NCI-H128 (cell line): ENCODE results near the gene ST6GAL1.
A peak's percentile ranks its signal among the peaks of the same experiment; 100 is the strongest.
"Not testable (repeated sequence)": the region's sequence is repeated elsewhere in the genome, so short reads cannot be mapped to it uniquely, and the experiment has no call there.

Experiments
- DNase-seq: peaks from one replicate; lab custom pipeline; 2025; ENCODE audit not compliant: unreplicated experiment; lab: John Stamatoyannopoulos, UW

Gene ST6GAL1

GRCh38 chr3:186991470-186991869 is 61.1 kb downstream of the ST6GAL1 start:
- no peak for DNase-seq

- DNase-seq = not testable (repeated sequence)
Measured at GRCh38 chr3:186992096-186992495, 61.8 kb downstream of the ST6GAL1 start.

GRCh38 chr3:186993210-186993782 is 63.0 kb downstream of the ST6GAL1 start:
- no peak for DNase-seq

- DNase-seq = no peak
Measured at GRCh38 chr3:186994000-186994955, 64.0 kb downstream of the ST6GAL1 start.

- no peak for DNase-seq
Measured at GRCh38 chr3:186996356-186996755, 66.0 kb downstream of the ST6GAL1 start.

GRCh38 chr3:186997061-186997460 is 66.7 kb downstream of the ST6GAL1 start:
- DNase-seq = no peak

- DNase-seq = no peak
Measured at GRCh38 chr3:186997473-186997939, 67.2 kb downstream of the ST6GAL1 start.

GRCh38 chr3:186998937-186999368 is 68.6 kb downstream of the ST6GAL1 start:
- DNase-seq = peak; percentile 23

GRCh38 chr3:187000711-187001151 is 70.4 kb downstream of the ST6GAL1 start:
- no peak for DNase-seq

GRCh38 chr3:187002915-187003314 is 72.6 kb downstream of the ST6GAL1 start:
- no peak for DNase-seq

- no peak for DNase-seq
Measured at GRCh38 chr3:187005827-187006481, 75.6 kb downstream of the ST6GAL1 start.

- no peak for DNase-seq
Measured at GRCh38 chr3:187006864-187007630, 76.7 kb downstream of the ST6GAL1 start.

- not testable (repeated sequence) for DNase-seq
Measured at GRCh38 chr3:187010382-187010781, 80.1 kb downstream of the ST6GAL1 start.

- no peak for DNase-seq
Measured at GRCh38 chr3:187011915-187012314, 81.6 kb downstream of the ST6GAL1 start.

GRCh38 chr3:187012609-187013051 is 82.3 kb downstream of the ST6GAL1 start:
- DNase-seq = no peak

- DNase-seq = no peak
Measured at GRCh38 chr3:187013159-187013716, 82.9 kb downstream of the ST6GAL1 start.

GRCh38 chr3:187014417-187014864 is 84.1 kb downstream of the ST6GAL1 start:
- no peak for DNase-seq

GRCh38 chr3:187015903-187016638 is 85.7 kb downstream of the ST6GAL1 start:
- no peak for DNase-seq

GRCh38 chr3:187016639-187017345 is 86.5 kb downstream of the ST6GAL1 start:
- no peak for DNase-seq
